Kidney (tissue), 14 donors: ENCODE measurements around the gene NAA35. TPM values are rescaled to one million over a fixed set of nuclear protein-coding genes. Genes with fewer than 3 reads are reported as not detected.
"Not testable (repeated sequence)": the region's sequence is repeated elsewhere in the genome, so short reads cannot be mapped to it uniquely, and the experiment has no call there.

Experiments used
- DNase-seq, 5 donors: peaks; one replicate each; pipeline ENCODE4 v3.0.0-alpha.2; 2013 to 2020
- FAIRE-seq: peaks from 2 replicates; lab custom pipeline; 2012; peaks lifted over from hg19 to GRCh38; lab: Jason Lieb, UNC
- H3K27ac ChIP-seq, 2 donors: one replicate each; pipeline ENCODE4 v1.7.0; 2013; ENCODE audit warnings: low read depth in 2 of 2, low read length in 2 of 2, inconsistent platforms in 1 of 2
- H3K27me3 ChIP-seq: one replicate; pipeline ENCODE4 v1.7.1; 2013; ENCODE audit warnings: low read length, inconsistent platforms; ENCODE audit not compliant: control insufficient read depth, insufficient read depth
- H3K36me3 ChIP-seq, 3 donors: one replicate each; pipeline versions ENCODE4 v1.7.0 to v1.7.1; 2013; ENCODE audit warnings: low read length in 3 of 3, control low read depth in 1 of 3, inconsistent platforms in 1 of 3; ENCODE audit not compliant: insufficient read depth in 3 of 3, control insufficient read depth in 2 of 3
- H3K4me1 ChIP-seq, 3 donors: one replicate each; pipeline versions ENCODE4 v1.7.0 to v1.7.1; 2013; ENCODE audit warnings: low read length in 3 of 3, inconsistent platforms in 1 of 3, low read depth in 1 of 3; ENCODE audit not compliant: control insufficient read depth in 2 of 3, insufficient read depth in 2 of 3
- H3K4me3 ChIP-seq, 3 donors: one replicate each; pipeline versions ENCODE4 v1.7.0 to v1.8.1; 2013; ENCODE audit warnings: low read length in 3 of 3, control low read depth in 1 of 3, inconsistent platforms in 1 of 3
- H3K9ac ChIP-seq, 3 donors: one replicate each; pipeline versions ENCODE4 v1.7.0 to v1.7.1; 2013; ENCODE audit warnings: low read length in 3 of 3, control low read depth in 1 of 3, inconsistent platforms in 1 of 3
- H3K9me3 ChIP-seq, 3 donors: one replicate each; pipeline versions ENCODE4 v1.7.0 to v1.7.1; 2013; ENCODE audit warnings: low read length in 3 of 3, control low read depth in 1 of 3, inconsistent platforms in 1 of 3; ENCODE audit not compliant: control insufficient read depth in 2 of 3, insufficient read depth in 1 of 3
- intact Hi-C: fragments of 100-400 bp; cut with DNase I; formaldehyde crosslinking; loops from one replicate; pipeline ENCODE4 v1.11.1; 2022
- polyA plus RNA-seq: library from polyadenylated mRNA; stranded (reverse); fragments of 350-450 nt; fragmentation: Illumina TruSeq; extraction: RNeasy Lipid Tissue Mini Kit (QIAGEN cat#74804); gene quantifications from one replicate; pipeline ENCODE4 v1.2.3, GENCODE V29; 2014; ENCODE audit warnings: low read depth, low replicate concordance; ENCODE audit not compliant: insufficient read depth
- total RNA-seq: library from RNA; stranded (reverse); fragmentation: NEBNext Ultra II Directional; extraction: Animal tissue kit (Norgen Biotek cat#: 25700); gene quantifications from one replicate; pipeline ENCODE4 v1.2.1, GENCODE V29; 2021
- TF ChIP-seq, protein P1 (sequence below): IDR thresholded peaks from 3 replicates; pipeline ENCODE4 v1.5.1; 2012; ENCODE audit warnings: mild to moderate bottlenecking, moderate library complexity, borderline replicate concordance; ENCODE audit not compliant: insufficient read depth; ENCODE audit errors: extremely low read depth
- donor health status: control.
- donor health status: control.
- donor health status: control.
- donor health status: control.
- donor health status: control.
- donor health status: DM: yes; HTN: yes; CAD: no.
- donor health status: Normal renal cell carcinoma (clear cell type).

The NAA35 gene
- total and polyA plus RNA-seq, 2 donors from 2014 or later = 10.8 to 25.3 TPM

DNA sequence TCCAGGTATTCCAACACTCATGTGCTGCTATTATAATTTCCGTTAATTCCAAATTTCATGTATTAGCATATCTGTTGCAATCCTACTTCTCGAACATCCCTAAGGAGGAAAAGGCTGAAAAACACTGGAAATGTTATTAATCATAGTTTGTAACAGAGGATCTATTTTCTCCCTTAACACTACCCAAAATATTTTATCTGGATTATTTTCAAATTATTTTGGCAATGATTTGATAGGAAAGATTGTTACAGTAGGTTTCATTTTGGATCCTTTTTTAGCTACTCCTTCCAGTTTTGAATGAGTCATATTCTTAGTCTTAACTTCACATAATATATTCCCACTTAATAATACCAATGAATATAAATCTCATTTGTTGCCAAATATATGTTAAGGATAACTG is 13.9 kb upstream of the NAA35 start:
- intact Hi-C loops = no loop called here
- Histone ChIP-seq H3K4me3 (no peak overlapping the region), H3K36me3 (no peaks in the 10 kb centered on the region), H3K4me1 (no peaks in the 10 kb centered on the region), H3K27ac (no peak overlapping the region), H3K9ac (no peak overlapping the region), H3K9me3 (no peaks in the 10 kb centered on the region), H3K27me3 (no peaks in the 10 kb centered on the region)
- DNase-seq (no peak), FAIRE-seq (peak; percentile 60)
- TF ChIP-seq, protein P1, sequence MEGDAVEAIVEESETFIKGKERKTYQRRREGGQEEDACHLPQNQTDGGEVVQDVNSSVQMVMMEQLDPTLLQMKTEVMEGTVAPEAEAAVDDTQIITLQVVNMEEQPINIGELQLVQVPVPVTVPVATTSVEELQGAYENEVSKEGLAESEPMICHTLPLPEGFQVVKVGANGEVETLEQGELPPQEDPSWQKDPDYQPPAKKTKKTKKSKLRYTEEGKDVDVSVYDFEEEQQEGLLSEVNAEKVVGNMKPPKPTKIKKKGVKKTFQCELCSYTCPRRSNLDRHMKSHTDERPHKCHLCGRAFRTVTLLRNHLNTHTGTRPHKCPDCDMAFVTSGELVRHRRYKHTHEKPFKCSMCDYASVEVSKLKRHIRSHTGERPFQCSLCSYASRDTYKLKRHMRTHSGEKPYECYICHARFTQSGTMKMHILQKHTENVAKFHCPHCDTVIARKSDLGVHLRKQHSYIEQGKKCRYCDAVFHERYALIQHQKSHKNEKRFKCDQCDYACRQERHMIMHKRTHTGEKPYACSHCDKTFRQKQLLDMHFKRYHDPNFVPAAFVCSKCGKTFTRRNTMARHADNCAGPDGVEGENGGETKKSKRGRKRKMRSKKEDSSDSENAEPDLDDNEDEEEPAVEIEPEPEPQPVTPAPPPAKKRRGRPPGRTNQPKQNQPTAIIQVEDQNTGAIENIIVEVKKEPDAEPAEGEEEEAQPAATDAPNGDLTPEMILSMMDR = no peak

DNA sequence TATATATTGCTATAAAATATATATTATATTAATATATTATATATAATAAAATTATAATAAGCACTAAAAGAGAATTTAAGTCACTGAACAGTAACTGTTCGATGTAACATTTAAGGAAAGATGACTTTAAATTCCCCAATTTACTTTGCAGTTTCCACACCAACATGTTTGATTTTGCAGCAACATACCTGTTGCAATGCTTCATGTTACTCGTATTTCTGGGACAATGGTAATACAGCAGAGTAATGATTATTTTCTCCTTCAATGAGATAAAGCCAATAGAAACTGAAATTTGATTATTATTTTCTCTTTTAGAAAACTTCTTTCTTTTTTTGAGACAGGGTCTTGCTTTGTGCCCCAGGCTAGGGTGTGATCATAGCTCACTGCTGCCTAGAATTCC is 9.5 kb upstream of the NAA35 start:
- intact Hi-C loops = no loop called here
- no peak overlapping the region for H3K4me3 ChIP-seq
- DNase-seq = no peak
- TF ChIP-seq, protein P1 = no peak
- no peak overlapping the region for H3K27ac ChIP-seq
- no peaks in the 10 kb centered on the region for H3K27me3 ChIP-seq
- no peaks in the 10 kb centered on the region for H3K4me1 ChIP-seq
- no peaks in the 10 kb centered on the region for H3K9me3 ChIP-seq
- no peak for FAIRE-seq
- no peak overlapping the region for H3K9ac ChIP-seq
- H3K36me3 ChIP-seq = no peaks in the 10 kb centered on the region

DNA sequence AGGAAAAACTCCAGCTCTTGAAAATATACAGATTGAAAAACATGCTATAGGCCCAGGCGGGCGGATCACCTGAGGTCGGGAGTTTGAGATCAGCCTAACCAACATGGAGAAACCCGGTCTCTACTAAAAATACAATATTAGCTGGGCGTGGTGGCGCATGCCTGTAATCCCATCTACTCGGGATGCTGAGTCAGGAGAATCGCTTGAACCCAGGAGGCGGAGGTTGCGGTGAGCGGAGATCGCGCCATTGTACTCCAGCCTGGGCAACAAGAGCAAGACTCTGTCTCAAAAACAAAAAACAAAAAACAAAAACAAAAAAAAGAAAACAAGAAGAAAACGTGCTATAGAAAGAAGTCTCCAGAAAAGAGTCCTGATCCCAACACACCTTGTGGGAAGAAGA is 5.0 kb upstream of the NAA35 start:
- H3K27ac ChIP-seq, H3K9me3 ChIP-seq, H3K4me3 ChIP-seq, FAIRE-seq, H3K4me1 ChIP-seq, DNase-seq, H3K27me3 ChIP-seq, H3K9ac ChIP-seq, intact Hi-C loops, H3K36me3 ChIP-seq: not testable (repeated sequence)

DNA sequence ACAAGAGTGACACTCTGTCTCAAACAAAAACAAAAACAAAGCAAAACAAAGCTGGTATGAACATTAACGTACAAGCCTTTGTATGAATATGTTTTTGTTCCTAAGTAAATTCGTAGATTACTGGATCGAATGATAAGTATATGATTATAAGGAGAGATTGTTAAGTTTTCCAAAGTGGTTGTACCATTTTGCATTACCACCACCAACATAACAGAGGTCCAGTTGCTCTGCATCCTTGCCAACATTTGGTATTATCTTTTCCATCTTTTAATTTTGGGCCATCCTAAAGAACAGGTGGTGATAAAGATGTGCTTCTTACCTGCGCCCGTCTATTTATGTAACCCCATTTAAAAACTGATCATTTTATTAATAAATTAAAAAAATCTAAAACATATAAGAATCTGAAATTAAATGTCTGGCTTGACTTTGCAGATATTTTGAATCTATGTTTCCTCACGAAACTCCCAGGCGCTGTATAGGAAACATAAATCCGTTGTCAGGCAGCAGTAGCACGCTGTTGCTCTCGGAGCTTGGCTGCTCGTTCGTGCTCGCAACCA is 593 bp upstream of the NAA35 start:
- Histone ChIP-seq H3K9ac (peak overlapping the region in 2 of 3 donors; percentile 55 to 68), H3K4me3 (peak overlapping the region; percentile 74 to 97 (median 82)), H3K9me3 (peaks cover 0 to 2% (median 0%) of the 10 kb centered on the region in 3 donors), H3K36me3 (peaks cover 0 to 5% (median 2%) of the 10 kb centered on the region in 3 donors), H3K27ac (peak overlapping the region; percentile 79 to 92), H3K4me1 (peaks cover 0 to 10% (median 5%) of the 10 kb centered on the region in 3 donors), H3K27me3 (no peaks in the 10 kb centered on the region)
- DNase-seq = no peak
- intact Hi-C loops = no loop called here
- FAIRE-seq = no peak
- TF ChIP-seq, protein P1 = no peak
